ENCODE data around the gene EIF1B. TPM values are rescaled to one million over a fixed set of nuclear protein-coding genes. Genes with fewer than 3 reads are reported as not detected.
A peak's percentile ranks its signal among the peaks of the same experiment; 100 is the strongest.

The EIF1B gene
- total and polyA plus RNA-seq, 10 of the 15 experiments (the other 5 are each of a cell fraction or from before 2014, with no cell fraction given), result 15.4 to 75.6 (median 43.2) TPM

GRCh38 chr3:40337136-40338108 is 27.9 kb downstream of the EIF1B start:
- Histone ChIP-seq H4K20me1 (ENCODE audit: control insufficient read depth, insufficient read depth) (no peaks in the 10 kb centered on the region), H3K27ac (ENCODE audit: control insufficient read depth, insufficient read depth) (peak overlapping the region; percentile 37; the same call in 1 of the 2 replicates), H3K36me3 (ENCODE audit: control insufficient read depth in 2 of 2, insufficient read depth in 2 of 2, low read length in 1 of 2) (no peaks in the 10 kb centered on the region), H3K9ac (ENCODE audit: control insufficient read depth, insufficient read depth, low read length) (no peak overlapping the region), H2AFZ (ENCODE audit: control insufficient read depth, low read depth, low read length) (peak overlapping the region; percentile 6; the same call in 1 of the 2 replicates), H3K9me3 (replicated peaks; ENCODE audit: control insufficient read depth, insufficient read depth, low read length) (no peaks in the 10 kb centered on the region), H3K27me3 (replicated peaks in 1 of 2; ENCODE audit: control insufficient read depth in 2 of 2, insufficient read depth in 2 of 2, low read length in 1 of 2) (no peaks in the 10 kb centered on the region), H3K4me1 (ENCODE audit: control insufficient read depth, insufficient read depth, low read length) (peaks cover 14% of the 10 kb centered on the region), H3K4me2 (ENCODE audit: control insufficient read depth, insufficient read depth) (peak overlapping the region; percentile 49), H3K79me2 (ENCODE audit: control insufficient read depth, insufficient read depth, low read length) (no peaks in the 10 kb centered on the region), H3K4me3 (no peak overlapping the region)
- ChIA-PET RAD21 (ENCODE audit: unreplicated experiment) (no interaction called here), CTCF (no interaction called here), SMC1A (ENCODE audit: uncharacterized antibody, unreplicated experiment) (no interaction called here), POLR2A (no interaction called here)
- DNase-seq (ENCODE audit: low read depth, low spot score), result no peak
- FAIRE-seq, result peak; percentile 89
- in situ Hi-C loops (cut with MboI) (loop anchor here (25.0 kb wide), 1 partner anchor 1775 kb away; no protein-coding TSS in a partner anchor), intact Hi-C loops (cut with micrococcal nuclease; ENCODE audit: unreplicated experiment) (no loop called here)
- WGBS (ENCODE audit: insufficient coverage, insufficient replicate concordance, low lambda C conversion rate, missing lambda C conversion rate), result 2% methylated on average over 9 of the region's 9 CpGs
- no TSS peak for BruUV-seq (replicated peaks)
- ATAC-seq, result peak; percentile 89
- TF ChIP-seq ESRRA (IDR thresholded peaks at IDR 0.05; ENCODE audit: low read length) (no peak), NKRF (conservative IDR thresholded peaks at IDR 0.05) (no peak), BACH1 (IDR thresholded peaks at IDR 0.05; ENCODE audit: borderline replicate concordance) (no peak), NFYB (IDR thresholded peaks at IDR 0.05; ENCODE audit: insufficient read depth, low read depth, low read length) (no peak), IRF5 (IDR thresholded peaks at IDR 0.05; ENCODE audit: borderline replicate concordance) (no peak), MTA3 (IDR thresholded peaks at IDR 0.05; ENCODE audit: borderline replicate concordance, low read length) (peak; percentile 56; the same call in 1 of the 2 replicates), MEF2A (IDR thresholded peaks at IDR 0.05; ENCODE audit: insufficient read depth, low read depth, low read length) (peak; percentile 68; the same call in 1 of the 2 replicates), EGR1 (IDR thresholded peaks at IDR 0.05; ENCODE audit: borderline replicate concordance in 1 of 2, low read depth in 2 of 2, low read length in 2 of 2) (no peak), FOXM1 (IDR thresholded peaks at IDR 0.05; ENCODE audit: low read depth, low read length) (0 out of 2 replicates have a peak, but pooled peaks have one; percentile 33), CEBPB (IDR thresholded peaks at IDR 0.05; ENCODE audit: borderline replicate concordance in 1 of 2, low read depth in 2 of 2, low read length in 2 of 2) (peak in 1 of 2 experiments; percentile 28; a peak in 1 of 4 replicates), IRF4 (IDR thresholded peaks at IDR 0.05; ENCODE audit: low read depth, low read length) (peak; percentile 73; the same call in 1 of the 2 replicates), ZZZ3 (IDR thresholded peaks at IDR 0.05; ENCODE audit: control insufficient read depth, insufficient read length, low read depth) (no peak), TBL1XR1 (IDR thresholded peaks at IDR 0.05; ENCODE audit: low read depth, low read length) (no peak), BCL11A (IDR thresholded peaks at IDR 0.05; ENCODE audit: low read depth, low read length) (peak; percentile 67; the same call in 1 of the 2 replicates), NFIC (IDR thresholded peaks at IDR 0.05; ENCODE audit: low read depth, low read length) (peak; percentile 73), CHD2 (IDR thresholded peaks at IDR 0.05; ENCODE audit: borderline replicate concordance, low read depth, low read length) (no peak), MLLT1 (IDR thresholded peaks at IDR 0.05) (no peak)

Measured in GM12878 (cell line).